GM12891 (cell line): ENCODE results near the gene CDK2.

ENCODE experiments used
- DNase-seq: peaks from one replicate; pipeline ENCODE4 v3.0.0; 2011; ENCODE audit warnings: low spot score; ENCODE audit not compliant: insufficient read length
- FAIRE-seq: peaks from 2 replicates; lab custom pipeline; 2011; peaks lifted over from hg19 to GRCh38; lab: Jason Lieb, UNC
- PAX5 ChIP-seq: IDR thresholded peaks from 2 replicates; pipeline ENCODE4 v1.6.1; 2011; ENCODE audit warnings: low read length, moderate library complexity, mild to moderate bottlenecking; ENCODE audit not compliant: insufficient read depth, severe bottlenecking
- POLR2A ChIP-seq: IDR thresholded peaks from 2 replicates; pipeline ENCODE4 v1.6.1; 2011; ENCODE audit warnings: low read depth, low read length, control low read depth
- POLR2AphosphoS5 ChIP-seq: IDR thresholded peaks from 2 replicates; pipeline ENCODE4 v1.6.1; 2011; ENCODE audit warnings: low read depth, low read length, control low read depth
- POU2F2 ChIP-seq: IDR thresholded peaks from 2 replicates; pipeline ENCODE4 v1.6.1; 2011; ENCODE audit warnings: low read depth, mild to moderate bottlenecking, control low read depth, low read length, moderate library complexity
- SPI1 ChIP-seq: IDR thresholded peaks from 2 replicates; pipeline ENCODE4 v1.6.1; 2011; ENCODE audit warnings: low read depth, low read length, control low read depth
- TAF1 ChIP-seq: IDR thresholded peaks from 2 replicates; pipeline ENCODE4 v1.6.1; 2011; ENCODE audit warnings: low read depth, low read length, control low read depth

The CDK2 gene

DNA sequence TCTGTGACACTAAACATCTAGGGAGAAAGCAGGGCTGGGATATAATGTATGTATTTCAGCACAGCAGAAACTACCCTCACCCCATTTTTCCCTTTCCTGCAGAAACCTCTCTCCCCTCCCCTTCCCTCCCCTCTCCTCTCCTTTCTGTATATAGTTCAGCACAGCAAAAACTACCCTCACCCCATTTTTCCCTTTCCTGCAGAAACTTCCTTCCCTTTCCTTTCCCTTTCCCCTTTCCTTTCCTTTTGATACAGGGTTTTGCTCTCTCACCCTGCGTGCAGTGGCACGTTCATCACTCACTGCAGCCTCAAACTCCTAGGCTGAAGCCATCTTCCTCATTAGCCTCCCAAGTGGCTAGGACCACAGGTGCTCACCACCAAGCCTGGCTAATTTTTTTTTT is 2.9 kb upstream of the CDK2 start:
- DNase-seq (no peak), FAIRE-seq (no peak)
- TF ChIP-seq SPI1 = no peak
- TF ChIP-seq TAF1 = no peak
- no peak for TF ChIP-seq PAX5
- no peak for TF ChIP-seq POU2F2
- TF ChIP-seq POLR2AphosphoS5 = no peak
- no peak for TF ChIP-seq POLR2A

GRCh38 chr12:55965240-55965639 is 1.4 kb upstream of the CDK2 start:
- FAIRE-seq = no peak
- TF ChIP-seq POLR2A = no peak
- TF ChIP-seq POU2F2 = no peak
- TF ChIP-seq TAF1 = no peak
- no peak for TF ChIP-seq SPI1
- no peak for TF ChIP-seq PAX5
- no peak for TF ChIP-seq POLR2AphosphoS5
- no peak for DNase-seq

DNA sequence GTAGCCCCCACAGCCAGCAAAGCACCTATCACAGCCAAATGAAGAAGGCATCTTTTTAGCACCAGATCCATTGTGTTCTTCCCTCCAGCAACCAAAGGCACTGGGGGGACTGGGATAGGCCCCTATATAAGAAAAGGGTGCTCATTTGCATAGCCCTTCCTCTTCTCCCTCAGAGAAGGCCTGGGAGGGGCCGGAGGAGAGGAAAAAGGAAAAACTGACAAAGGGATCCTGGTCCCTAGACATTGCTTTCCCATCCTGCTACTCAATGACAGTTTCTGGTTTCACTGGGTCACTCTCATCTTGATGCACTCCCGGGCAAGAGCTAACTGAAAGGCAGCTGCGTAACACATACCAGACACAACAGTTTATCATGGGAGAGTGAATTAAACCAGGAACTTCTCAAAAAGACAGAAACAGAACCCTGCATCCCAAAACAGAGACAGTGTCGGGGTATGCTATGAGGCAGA is 656 bp upstream of the CDK2 start, which contains the start of gene PMEL:
PMEL (minus strand) TSS at position 102 of the 467 bp plus-strand sequence; CDS start at position 71, 31 bp downstream.
- peak; percentile 20 for FAIRE-seq
- DNase-seq = no peak
- TF ChIP-seq TAF1 = no peak
- TF ChIP-seq POU2F2 = no peak
- no peak for TF ChIP-seq SPI1
- no peak for TF ChIP-seq POLR2A
- TF ChIP-seq POLR2AphosphoS5 = no peak
- TF ChIP-seq PAX5 = no peak

DNA sequence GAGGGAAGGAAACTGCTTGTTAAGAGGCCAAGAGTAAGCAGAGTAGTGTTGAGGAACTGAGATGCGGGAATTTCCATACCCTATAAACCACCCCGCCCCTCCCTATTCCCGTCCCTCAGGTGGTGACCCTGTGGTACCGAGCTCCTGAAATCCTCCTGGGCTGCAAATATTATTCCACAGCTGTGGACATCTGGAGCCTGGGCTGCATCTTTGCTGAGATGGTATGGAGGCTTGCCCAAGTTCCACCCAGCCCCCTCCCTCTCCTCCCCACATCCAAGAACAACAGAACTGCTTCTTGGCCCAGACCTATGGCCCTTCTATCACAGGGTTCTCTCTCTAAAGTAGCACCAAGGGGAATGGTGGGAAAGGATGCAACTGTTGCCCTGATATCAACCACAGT is 2.7 kb downstream of the CDK2 start:
- TF ChIP-seq POLR2A (no peak), TAF1 (no peak), PAX5 (no peak), SPI1 (no peak), POU2F2 (no peak), POLR2AphosphoS5 (no peak)
- DNase-seq = no peak
- no peak for FAIRE-seq

DNA sequence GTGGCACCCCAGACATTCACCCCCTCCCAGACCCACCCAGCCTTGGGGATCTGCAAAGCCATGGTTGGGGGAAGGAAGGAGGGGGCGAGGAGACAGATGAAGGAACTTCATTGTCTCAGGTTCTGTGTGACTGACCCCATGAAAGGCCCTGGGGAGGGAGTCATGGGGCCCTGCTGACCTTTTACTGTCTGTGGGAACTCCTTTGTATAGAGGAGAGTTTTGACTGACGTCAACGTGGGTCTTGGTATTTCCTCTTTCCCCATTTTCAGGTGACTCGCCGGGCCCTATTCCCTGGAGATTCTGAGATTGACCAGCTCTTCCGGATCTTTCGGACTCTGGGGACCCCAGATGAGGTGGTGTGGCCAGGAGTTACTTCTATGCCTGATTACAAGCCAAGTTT is 4.1 kb downstream of the CDK2 start:
- DNase-seq (no peak), FAIRE-seq (no peak)
- no peak for TF ChIP-seq SPI1
- no peak for TF ChIP-seq PAX5
- TF ChIP-seq POLR2AphosphoS5 = no peak
- TF ChIP-seq POLR2A = no peak
- TF ChIP-seq POU2F2 = no peak
- no peak for TF ChIP-seq TAF1

GRCh38 chr12:55972042-55972441 is 5.4 kb downstream of the CDK2 start:
- no peak for DNase-seq
- no peak for TF ChIP-seq POLR2A
- no peak for TF ChIP-seq PAX5
- TF ChIP-seq SPI1 = no peak
- no peak for TF ChIP-seq TAF1
- TF ChIP-seq POLR2AphosphoS5 = no peak
- no peak for TF ChIP-seq POU2F2
- FAIRE-seq = no peak

- no peak for DNase-seq
- TF ChIP-seq POLR2A (no peak), POLR2AphosphoS5 (no peak), PAX5 (no peak), SPI1 (no peak), TAF1 (no peak), POU2F2 (no peak)
- no peak for FAIRE-seq
Measured at GRCh38 chr12:55972456-55972855, 5.8 kb downstream of the CDK2 start.

DNA sequence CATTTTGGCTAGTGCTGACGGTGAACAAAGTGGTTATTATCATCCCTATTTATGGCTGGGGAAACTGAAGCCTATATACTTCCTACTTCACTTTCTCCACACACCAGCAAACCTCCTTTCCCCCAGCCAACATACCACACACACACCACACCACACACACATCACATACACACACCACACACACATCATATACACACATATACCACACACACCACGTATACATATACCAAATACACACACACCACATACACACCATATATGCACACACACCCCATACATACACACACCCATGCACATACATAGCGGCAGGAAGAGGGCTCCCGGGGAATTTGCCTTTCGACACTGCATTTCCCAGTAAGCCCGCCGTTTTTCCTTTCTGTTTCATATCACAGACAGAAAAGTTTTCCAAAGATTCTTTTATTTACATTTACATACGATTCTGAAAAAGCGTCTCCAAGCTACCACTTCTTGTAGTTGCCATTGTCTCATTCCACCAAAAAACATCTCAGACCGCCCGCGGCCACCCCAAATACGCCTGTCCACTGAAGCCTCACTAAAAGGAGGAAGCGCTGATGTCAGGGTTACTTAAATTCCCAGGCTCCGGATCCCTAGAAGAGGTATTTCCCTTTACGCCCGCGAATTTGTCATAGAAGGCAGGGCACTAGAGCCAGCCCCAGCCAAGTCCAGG is 6.4 kb downstream of the CDK2 start:
- FAIRE-seq (peak; percentile 93), DNase-seq (no peak)
- TF ChIP-seq PAX5 = no peak
- TF ChIP-seq POLR2AphosphoS5 = no peak
- TF ChIP-seq TAF1 = no peak
- no peak for TF ChIP-seq POLR2A
- TF ChIP-seq SPI1 = peak; percentile 36; the same call in 1 of the 2 replicates
- no peak for TF ChIP-seq POU2F2

GRCh38 chr12:55973599-55974307 is 7.1 kb downstream of the CDK2 start, which contains the start of gene RAB5B:
Gene RAB5B, plus strand, starts transcription at chr12:55974078. Its CDS starts 12,883 bp downstream, at chr12:55986961.
- TF ChIP-seq PAX5 (no peak), SPI1 (no peak), POLR2AphosphoS5 (peak; percentile 90), POLR2A (peak; percentile 88), TAF1 (peak; percentile 84), POU2F2 (peak; percentile 43)
- FAIRE-seq (peak; percentile 99), DNase-seq (peak; percentile 92)
